Stimulated activated CD8-positive, alpha-beta memory T cell treated with anti-CD3 and anti-CD28 coated beads, Interleukin-12 subunit alpha, Interleukin-12 subunit beta, amount 100 ng/mL, for 24 hours (primary cell): ENCODE data around the gene LDHD.

Source experiments
- DNase-seq: peaks from one replicate; pipeline ENCODE4 v3.0.0-alpha.2; 2020; ENCODE audit errors: extremely low read depth

LDHD gene

GRCh38 chr16:75081179-75081859, 35.3 kb downstream of the LDHD start:
- no peak for DNase-seq

GRCh38 chr16:75080205-75081029, 36.2 kb downstream of the LDHD start:
- DNase-seq = no peak

- DNase-seq = no peak
Measured at GRCh38 chr16:75079346-75079926, 37.1 kb downstream of the LDHD start.

- no peak for DNase-seq
Measured at GRCh38 chr16:75078886-75079285, 37.7 kb downstream of the LDHD start.

GRCh38 chr16:75075688-75076268, 40.8 kb downstream of the LDHD start:
- DNase-seq = no peak

GRCh38 chr16:75074920-75075687, 41.5 kb downstream of the LDHD start:
- peak; percentile 51 for DNase-seq

GRCh38 chr16:75074304-75074793, 42.2 kb downstream of the LDHD start:
- DNase-seq = no peak

GRCh38 chr16:75073545-75074303, 42.9 kb downstream of the LDHD start:
- DNase-seq = no peak

GRCh38 chr16:75072239-75072947, 44.2 kb downstream of the LDHD start:
- no peak for DNase-seq

- DNase-seq = no peak
Measured at GRCh38 chr16:75071621-75072020, 45.0 kb downstream of the LDHD start.

GRCh38 chr16:75070012-75070841, 46.4 kb downstream of the LDHD start:
- DNase-seq = no peak

GRCh38 chr16:75068085-75069031, 48.2 kb downstream of the LDHD start:
- no peak for DNase-seq

- DNase-seq = no peak
Measured at GRCh38 chr16:75066861-75067447, 49.6 kb downstream of the LDHD start.

- no peak for DNase-seq
Measured at GRCh38 chr16:75065521-75066149, 50.9 kb downstream of the LDHD start.

- no peak for DNase-seq
Measured at GRCh38 chr16:75065149-75065505, 51.5 kb downstream of the LDHD start.

- DNase-seq = no peak
Measured at GRCh38 chr16:75064403-75065148, 52.0 kb downstream of the LDHD start.
